SU-DHL-6 (cell line): ENCODE measurements around the gene RTCB.

Source experiments
- H2AFZ ChIP-seq: fragments of 200-600 bp; sonication (generic); 2 replicates; pipeline ENCODE4 v1.6.1; 2014; ENCODE audit warnings: low read depth, mild to moderate bottlenecking, moderate library complexity, mixed read lengths, antibody characterized with exemption, low read length; ENCODE audit not compliant: severe bottlenecking
- H3F3A ChIP-seq: fragments of 200-600 bp; shearing (Covaris generic); 2 replicates; pipeline ENCODE4 v1.6.0; 2016; ENCODE audit warnings: antibody characterized with exemption, mild to moderate bottlenecking; ENCODE audit not compliant: insufficient read depth
- H3K27ac ChIP-seq: fragments of 200-600 bp; sonication (generic); 2 replicates; pipeline ENCODE4 v1.5.1; 2016; ENCODE audit warnings: low read depth, mild to moderate bottlenecking, low read length, moderate library complexity, mixed read lengths
- H3K27me3 ChIP-seq: fragments of 200-600 bp; sonication (generic), shearing (Covaris generic); 2 replicates; pipeline ENCODE4 v1.6.0; 2014; ENCODE audit warnings: mild to moderate bottlenecking, low read length
- H3K36me3 ChIP-seq: fragments of 200-600 bp; sonication (generic); 2 replicates; pipeline ENCODE4 v1.6.1; 2014; ENCODE audit warnings: mild to moderate bottlenecking, low read length, mixed read lengths
- H3K4me2 ChIP-seq: fragments of 300-600, 200-600 bp; shearing (Covaris generic), sonication (generic); 2 replicates; pipeline ENCODE4 v1.6.0; 2014; ENCODE audit warnings: low read length, low read depth, mild to moderate bottlenecking; ENCODE audit not compliant: poor library complexity, severe bottlenecking
- H3K4me3 ChIP-seq: fragments of 200-600 bp; sonication (generic); 2 replicates; pipeline ENCODE4 v1.5.1; 2014; ENCODE audit warnings: antibody characterized with exemption, low read length, mild to moderate bottlenecking, mixed read lengths; ENCODE audit not compliant: insufficient read depth, poor library complexity, severe bottlenecking
- H3K79me2 ChIP-seq: fragments of 200-600 bp; sonication (generic); 2 replicates; pipeline ENCODE4 v1.6.1; 2014; ENCODE audit warnings: mild to moderate bottlenecking, low read length, moderate library complexity; ENCODE audit not compliant: insufficient read depth
- H3K9ac ChIP-seq: fragments of 200-600 bp; sonication (generic); 2 replicates; pipeline ENCODE4 v1.7.0; 2014; ENCODE audit warnings: mild to moderate bottlenecking, low read length
- H3K9me2 ChIP-seq: fragments of 200-600 bp; sonication (generic); replicated peaks from 2 replicates; pipeline ENCODE4 v1.6.1; 2014; ENCODE audit warnings: low read length; ENCODE audit not compliant: insufficient read depth
- H3K9me3 ChIP-seq: fragments of 200-600 bp; sonication (generic); 2 replicates; pipeline ENCODE4 v1.6.1; 2014; ENCODE audit warnings: low read length, mixed read lengths; ENCODE audit not compliant: insufficient read depth
- H4K20me1 ChIP-seq: fragments of 200-600 bp; sonication (generic); 2 replicates; pipeline ENCODE4 v1.6.1; 2014; ENCODE audit warnings: low read depth, mild to moderate bottlenecking, antibody characterized with exemption, low read length, moderate library complexity, mixed read lengths
- CTCF ChIP-seq: fragments of 200-600 bp; sonication (generic); IDR thresholded peaks from one replicate; pipeline ENCODE4 v1.5.1; 2017; ENCODE audit warnings: antibody characterized with exemption, mild to moderate bottlenecking, low read length, moderate library complexity; ENCODE audit not compliant: insufficient read depth, poor library complexity, severe bottlenecking
- EZH2phosphoT487 ChIP-seq: fragments of 200-600 bp; sonication (generic), shearing (Covaris generic); conservative IDR thresholded peaks from 2 replicates; pipeline ENCODE4 v1.6.1; 2018; ENCODE audit warnings: mild to moderate bottlenecking, antibody characterized with exemption, low read length, moderate library complexity, mixed read lengths

RTCB gene

GRCh38 chr22:32396746-32397145 lies 15.3 kb downstream of the RTCB start:
- H3K79me2 ChIP-seq: no peaks in the 10 kb centered on the region
- no peaks in the 10 kb centered on the region for H3K9me2 ChIP-seq
- no peak overlapping the region for H2AFZ ChIP-seq
- no peaks in the 10 kb centered on the region for H4K20me1 ChIP-seq
- no peaks in the 10 kb centered on the region for H3K9me3 ChIP-seq
- H3F3A ChIP-seq: no peaks in the 10 kb centered on the region
- H3K27me3 ChIP-seq: no peaks in the 10 kb centered on the region
- no peak for TF ChIP-seq EZH2phosphoT487
- no peak overlapping the region for H3K4me2 ChIP-seq
- no peak overlapping the region for H3K27ac ChIP-seq
- no peak overlapping the region for H3K4me3 ChIP-seq
- H3K36me3 ChIP-seq: peaks cover 20% of the 10 kb centered on the region
- H3K9ac ChIP-seq: no peak overlapping the region

GRCh38 chr22:32396255-32396654 lies 15.8 kb downstream of the RTCB start:
- Histone ChIP-seq H4K20me1 (no peaks in the 10 kb centered on the region), H3K27ac (no peak overlapping the region), H3K9me2 (no peaks in the 10 kb centered on the region), H2AFZ (no peak overlapping the region), H3K9ac (no peak overlapping the region), H3K9me3 (no peaks in the 10 kb centered on the region), H3K79me2 (no peaks in the 10 kb centered on the region), H3K27me3 (no peaks in the 10 kb centered on the region), H3F3A (no peaks in the 10 kb centered on the region), H3K4me3 (no peak overlapping the region), H3K36me3 (peaks cover 21% of the 10 kb centered on the region), H3K4me2 (no peak overlapping the region)
- TF ChIP-seq CTCF (no peak), EZH2phosphoT487 (no peak)

- no peaks in the 10 kb centered on the region for H3K79me2 ChIP-seq
- H3K9ac ChIP-seq: no peak overlapping the region
- no peak overlapping the region for H2AFZ ChIP-seq
- H3K4me2 ChIP-seq: no peak overlapping the region
- no peaks in the 10 kb centered on the region for H3F3A ChIP-seq
- no peaks in the 10 kb centered on the region for H3K27me3 ChIP-seq
- no peak overlapping the region for H3K27ac ChIP-seq
- H3K9me2 ChIP-seq: no peaks in the 10 kb centered on the region
- no peaks in the 10 kb centered on the region for H4K20me1 ChIP-seq
- no peaks in the 10 kb centered on the region for H3K9me3 ChIP-seq
- TF ChIP-seq EZH2phosphoT487 (no peak), CTCF (no peak)
- no peak overlapping the region for H3K4me3 ChIP-seq
- peaks cover 17% of the 10 kb centered on the region for H3K36me3 ChIP-seq
Measured at GRCh38 chr22:32395107-32395506, 16.9 kb downstream of the RTCB start.

- Histone ChIP-seq H3K27me3 (no peaks in the 10 kb centered on the region), H3K27ac (no peak overlapping the region), H3F3A (no peaks in the 10 kb centered on the region), H3K79me2 (no peaks in the 10 kb centered on the region), H3K4me3 (no peak overlapping the region), H3K4me2 (no peak overlapping the region), H3K36me3 (peaks cover 21% of the 10 kb centered on the region), H3K9me3 (no peaks in the 10 kb centered on the region), H3K9ac (no peak overlapping the region), H4K20me1 (no peaks in the 10 kb centered on the region), H3K9me2 (no peaks in the 10 kb centered on the region), H2AFZ (no peak overlapping the region)
- TF ChIP-seq EZH2phosphoT487 (no peak), CTCF (peak; percentile 56)
Measured at GRCh38 chr22:32389685-32390084, 22.4 kb downstream of the RTCB start.
